K562 treated with DMSO at 1 percent for 4 hours (cell line): ENCODE data around the gene DDX5. TPM values are rescaled to one million over a fixed set of nuclear protein-coding genes. Genes with fewer than 3 reads are reported as not detected.

ENCODE experiments used
- total RNA-seq: library from RNA; unstranded; fragments of 300-600 nt; gene quantifications from 2 replicates; pipeline ENCODE4 v1.2.3, GENCODE V29; 2022; ENCODE audit not compliant: insufficient read depth

The DDX5 gene
- 246 and 277 TPM in 2 replicates for total RNA-seq

DNA sequence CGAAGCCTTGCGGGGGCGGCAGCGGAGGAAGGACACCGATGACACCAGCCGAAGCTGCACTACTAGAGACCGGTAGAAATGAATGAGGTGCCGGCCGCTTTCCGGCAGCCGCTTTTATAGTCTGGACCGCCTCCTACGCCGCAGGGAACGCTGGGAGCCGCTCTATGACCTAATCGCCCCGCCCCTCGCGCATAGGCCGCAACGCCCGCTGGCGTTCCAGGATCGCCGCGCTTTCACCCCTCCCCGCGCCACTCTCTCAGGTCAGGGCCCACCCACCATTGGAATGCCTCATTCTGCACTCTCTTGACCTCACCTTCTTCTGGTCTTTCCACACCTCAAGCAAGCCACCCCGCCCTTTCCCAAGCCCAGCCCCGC lies at the start of gene DDX5:
DDX5 (minus strand) TSS at position 89 of the 375 bp plus-strand sequence. CDS start 170 bp downstream, outside the sequence.

DNA sequence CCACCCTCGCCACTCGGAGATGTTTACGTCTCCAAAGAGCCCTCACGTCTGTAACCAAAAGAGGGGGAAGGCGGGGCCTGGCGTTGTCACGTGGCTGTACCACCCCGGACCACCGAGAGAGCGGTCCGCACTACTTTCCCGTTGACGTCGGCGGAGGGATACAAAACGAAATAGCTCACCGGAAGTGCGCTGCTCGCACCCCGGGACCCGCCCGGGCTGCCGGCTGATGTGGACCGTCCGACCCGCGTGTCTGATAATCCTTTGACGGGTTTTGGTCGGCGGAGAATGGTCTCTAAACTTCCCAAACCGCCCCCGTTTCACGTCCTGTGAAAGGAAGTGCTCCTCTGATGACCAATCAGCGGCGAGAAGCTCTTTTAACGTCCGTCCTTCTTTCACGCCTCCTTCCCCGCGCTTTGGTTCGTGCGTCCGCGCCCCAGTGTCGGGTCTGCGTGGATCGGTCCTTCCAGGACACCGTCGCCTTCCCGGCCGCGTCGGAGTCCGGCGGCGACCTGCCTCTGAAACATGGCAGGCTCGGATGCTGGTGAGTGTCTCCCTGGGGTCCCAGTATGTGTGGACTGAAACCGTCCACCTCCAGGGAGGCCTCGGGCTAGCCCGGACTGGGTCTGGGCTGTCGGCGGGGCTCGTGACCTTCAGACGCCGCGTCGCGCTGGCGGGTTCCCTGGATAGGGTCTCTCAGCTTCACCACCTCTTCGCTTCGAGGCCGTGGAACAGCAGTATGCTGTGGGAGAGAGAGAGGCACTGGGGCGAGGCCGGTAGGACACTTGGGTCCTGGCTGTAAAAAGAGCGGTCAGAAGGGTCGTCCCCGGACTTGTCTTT lies 705 bp upstream of the DDX5 start, which contains the start of gene CEP95:
CEP95 (plus strand) TSS at position 402 of the 837 bp plus-strand sequence; CDS start at position 523, 121 bp downstream.

DNA sequence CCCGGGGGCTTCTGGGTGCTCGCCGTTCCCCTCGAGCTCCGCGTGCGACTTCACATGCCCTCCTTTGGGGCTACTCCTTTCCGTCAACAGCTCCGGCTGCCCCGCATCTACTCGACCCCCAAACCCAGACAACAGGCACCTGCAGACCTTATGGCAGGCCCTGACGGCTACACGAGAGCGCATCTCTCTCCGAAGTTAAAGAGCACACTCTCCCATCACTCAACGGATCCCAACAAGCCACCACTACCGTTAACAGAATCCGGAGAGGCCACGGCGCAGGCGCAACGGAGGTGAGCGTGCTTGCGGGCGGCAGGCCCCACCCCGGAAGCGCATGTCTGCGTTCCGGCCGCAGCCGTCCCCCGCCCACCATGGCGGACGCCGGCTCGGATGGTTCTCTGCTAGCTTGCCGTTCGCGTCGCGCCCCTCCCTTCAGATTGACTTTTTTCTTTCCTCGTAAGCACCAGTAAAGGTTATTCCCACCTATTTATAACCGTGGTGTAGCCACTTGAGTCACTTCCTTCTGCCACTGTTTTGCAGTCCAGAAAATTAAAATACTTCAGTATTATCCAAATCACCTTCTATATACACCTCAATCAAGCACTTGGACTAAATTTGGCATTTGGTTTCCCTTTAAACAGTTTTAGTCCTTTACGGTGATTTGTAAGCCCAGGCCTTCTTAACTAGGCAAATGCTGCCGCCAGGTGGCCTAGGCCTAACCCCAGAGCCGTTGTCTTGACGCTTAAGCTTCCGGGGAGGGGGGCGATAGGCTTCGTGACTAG lies 9.1 kb downstream of the DDX5 start, which contains the start of gene POLG2:
POLG2 (minus strand) TSS at position 269 of the 779 bp plus-strand sequence; CDS start at position 183, 86 bp downstream.

GRCh38 chr17:64448665-64449512 lies 57.2 kb downstream of the DDX5 start, which contains the start of gene MILR1:
Gene MILR1, plus strand, starts transcription at chr17:64449115. Its CDS starts 54 bp downstream, at chr17:64449169.

Other genes with a start within 250 kb of the DDX5 start
- 11.0 and 13.3 TPM in 2 replicates for gene TEX2, start 243.0 kb downstream of the DDX5 start, total RNA-seq
- gene PECAM1, start 115.4 kb downstream of the DDX5 start, total RNA-seq: 2.6 and 2.9 TPM in 2 replicates
- 17.6 and 19.1 TPM in 2 replicates for gene MILR1, start 57.2 kb downstream of the DDX5 start, total RNA-seq
- gene POLG2, start 9.2 kb downstream of the DDX5 start, total RNA-seq: 9.7 and 13.1 TPM in 2 replicates
- gene CEP95, start 688 bp upstream of the DDX5 start, total RNA-seq: 18.0 and 18.9 TPM in 2 replicates
- gene SMURF2, start 156.0 kb upstream of the DDX5 start, total RNA-seq: 8.0 and 10.1 TPM in 2 replicates